Stimulated activated CD8-positive, alpha-beta memory T cell treated with anti-CD3 and anti-CD28 coated beads, Interleukin-4, amount 100 ng/mL, for 1 hour (primary cell): ENCODE measurements around the gene PRKCZ.

Source experiments
- DNase-seq, 2 donors: peaks; one replicate each; pipeline ENCODE4 v3.0.0-alpha.2; 2020; ENCODE audit warnings: low read depth in 2 of 2, low spot score in 1 of 2

Gene PRKCZ

DNA sequence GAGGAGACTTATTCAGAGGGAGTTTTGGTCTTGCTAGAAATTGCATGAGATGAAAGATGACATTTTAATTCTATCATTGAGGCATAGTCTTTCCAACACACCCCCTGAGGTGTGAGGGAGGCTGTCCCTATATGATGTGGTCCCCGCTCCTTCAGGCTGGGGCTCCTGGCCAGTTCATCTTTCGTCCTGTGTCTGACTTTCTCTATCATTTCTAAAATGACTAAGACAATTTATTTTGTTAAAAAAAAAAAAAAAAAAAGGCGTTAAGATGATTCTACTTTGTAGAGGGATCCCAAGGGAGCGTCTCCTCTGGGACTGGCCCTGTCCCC is 50.5 kb downstream of the PRKCZ start:
- no peak for DNase-seq

DNA sequence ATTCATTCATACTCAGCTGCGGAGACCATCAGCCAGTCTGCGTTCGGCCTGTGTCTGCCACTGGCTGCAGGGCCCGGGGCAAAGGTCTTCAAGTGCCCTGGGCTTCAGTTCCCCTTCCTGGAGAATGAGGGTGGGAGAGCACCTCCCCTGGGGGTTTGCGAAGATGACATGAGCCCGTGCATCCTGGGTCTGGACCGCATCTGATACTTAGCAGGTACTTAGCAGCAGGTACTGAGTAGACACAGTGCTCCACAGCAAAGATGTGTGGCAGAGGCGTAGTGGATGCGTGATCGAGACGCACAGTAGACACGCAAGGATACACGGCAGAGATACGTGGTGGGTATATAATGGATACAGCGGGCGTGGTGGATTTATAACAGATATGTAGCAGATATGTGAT is 51.3 kb downstream of the PRKCZ start:
- no peak for DNase-seq

DNA sequence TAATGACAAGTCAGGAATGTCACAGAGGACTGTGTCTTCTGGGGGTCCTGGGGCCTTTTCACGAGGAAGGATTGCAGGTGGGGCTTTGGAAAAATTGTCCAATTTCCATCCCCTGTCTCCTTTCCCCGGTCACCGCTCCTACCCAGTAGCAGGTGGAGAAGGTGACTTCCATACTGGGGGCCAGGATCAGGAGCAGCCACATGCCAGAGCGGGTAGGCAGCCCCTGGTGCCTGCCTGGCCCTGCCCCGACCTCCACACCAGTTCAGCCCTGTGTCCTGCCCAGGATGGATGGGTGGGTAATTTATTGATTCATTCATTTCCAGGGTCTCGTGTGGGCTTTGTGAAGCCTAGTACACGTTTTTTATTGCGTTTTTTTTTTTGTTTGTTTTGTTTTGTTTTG is 51.7 kb downstream of the PRKCZ start:
- no peak for DNase-seq

DNA sequence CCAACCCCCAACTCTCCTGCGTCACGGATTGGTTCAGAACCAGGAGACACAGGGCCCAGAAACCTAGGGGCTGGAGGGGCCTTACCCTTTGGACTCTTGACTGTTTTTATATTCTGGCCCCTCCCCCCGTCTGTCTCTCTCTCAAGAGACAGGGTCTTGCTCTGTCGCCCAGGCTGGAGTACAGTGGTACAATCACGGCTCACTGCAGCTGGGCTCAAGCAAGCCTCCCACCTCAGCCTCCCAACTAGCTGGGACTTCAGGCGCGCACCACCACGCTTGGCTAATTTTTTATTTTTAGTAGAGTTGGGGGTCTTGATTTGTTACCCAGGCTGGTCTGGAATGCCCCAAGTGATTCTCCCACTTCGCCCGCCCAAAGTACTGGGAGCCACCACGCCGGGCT is 52.5 kb downstream of the PRKCZ start:
- no peak for DNase-seq

DNA sequence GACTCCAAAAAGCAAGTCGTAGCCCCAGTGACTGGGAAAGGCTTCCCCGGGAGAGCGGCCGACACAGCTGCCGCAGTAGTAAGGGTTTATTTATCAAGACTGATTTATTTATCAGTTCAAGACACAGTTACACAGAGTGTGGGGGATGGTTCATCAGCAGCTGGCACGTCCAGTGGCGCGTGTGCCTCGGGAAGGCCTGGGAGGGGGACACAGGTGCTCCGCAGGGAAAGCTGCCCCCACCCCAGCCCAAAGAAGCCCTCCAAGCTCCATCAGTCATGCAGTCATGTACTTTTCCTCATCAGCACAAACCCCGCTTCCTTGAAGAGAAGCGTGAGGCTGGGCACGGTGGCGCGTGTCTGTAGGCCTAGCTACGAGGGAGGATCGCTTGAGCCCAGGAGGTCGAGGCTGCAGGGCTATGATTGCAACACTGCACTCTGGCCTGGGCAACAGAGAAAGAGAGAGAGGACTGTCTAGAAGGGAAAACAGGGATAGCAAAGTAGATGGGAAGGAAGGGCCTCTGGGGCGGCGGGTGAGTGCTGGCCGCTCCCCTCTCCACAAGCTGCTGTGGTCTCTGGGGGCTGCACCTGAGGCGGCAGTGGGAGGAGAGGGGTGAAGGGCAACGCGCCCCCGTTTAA is 53.2 kb downstream of the PRKCZ start:
- DNase-seq: no peak

DNA sequence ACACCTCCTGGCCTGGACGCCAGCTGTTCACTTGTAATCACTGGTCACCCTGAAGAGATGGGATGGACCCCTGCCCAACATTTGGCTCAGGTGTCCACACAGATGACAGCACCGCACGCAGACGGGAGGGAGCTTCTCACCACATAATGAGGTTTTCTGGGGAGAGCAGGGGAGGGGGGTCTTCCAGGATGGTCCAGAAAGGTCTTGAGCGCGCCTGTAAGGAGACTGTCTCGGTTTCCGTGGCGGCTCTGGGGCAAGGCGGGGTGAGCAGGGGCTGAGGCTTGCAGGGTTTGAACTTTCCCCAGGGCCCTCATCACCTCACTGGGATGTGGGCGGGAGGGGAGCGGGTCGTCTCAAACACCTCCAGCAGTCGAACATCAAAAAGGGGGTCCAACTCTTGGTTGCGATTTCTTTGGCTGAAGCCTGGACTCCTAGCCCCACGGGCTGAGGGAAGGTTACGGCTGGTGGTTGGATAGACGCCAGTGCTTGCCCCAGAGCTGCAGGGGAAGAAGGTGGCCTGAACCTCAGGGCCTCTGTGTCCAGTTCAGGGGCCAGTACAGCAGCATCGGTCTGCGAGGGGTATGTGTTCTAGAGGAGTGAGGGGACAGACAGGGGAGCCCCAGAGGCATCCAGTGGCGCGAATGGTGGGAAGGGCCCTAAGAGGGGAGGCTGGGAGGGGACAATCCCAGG is 53.8 kb downstream of the PRKCZ start:
- DNase-seq: no peak

DNA sequence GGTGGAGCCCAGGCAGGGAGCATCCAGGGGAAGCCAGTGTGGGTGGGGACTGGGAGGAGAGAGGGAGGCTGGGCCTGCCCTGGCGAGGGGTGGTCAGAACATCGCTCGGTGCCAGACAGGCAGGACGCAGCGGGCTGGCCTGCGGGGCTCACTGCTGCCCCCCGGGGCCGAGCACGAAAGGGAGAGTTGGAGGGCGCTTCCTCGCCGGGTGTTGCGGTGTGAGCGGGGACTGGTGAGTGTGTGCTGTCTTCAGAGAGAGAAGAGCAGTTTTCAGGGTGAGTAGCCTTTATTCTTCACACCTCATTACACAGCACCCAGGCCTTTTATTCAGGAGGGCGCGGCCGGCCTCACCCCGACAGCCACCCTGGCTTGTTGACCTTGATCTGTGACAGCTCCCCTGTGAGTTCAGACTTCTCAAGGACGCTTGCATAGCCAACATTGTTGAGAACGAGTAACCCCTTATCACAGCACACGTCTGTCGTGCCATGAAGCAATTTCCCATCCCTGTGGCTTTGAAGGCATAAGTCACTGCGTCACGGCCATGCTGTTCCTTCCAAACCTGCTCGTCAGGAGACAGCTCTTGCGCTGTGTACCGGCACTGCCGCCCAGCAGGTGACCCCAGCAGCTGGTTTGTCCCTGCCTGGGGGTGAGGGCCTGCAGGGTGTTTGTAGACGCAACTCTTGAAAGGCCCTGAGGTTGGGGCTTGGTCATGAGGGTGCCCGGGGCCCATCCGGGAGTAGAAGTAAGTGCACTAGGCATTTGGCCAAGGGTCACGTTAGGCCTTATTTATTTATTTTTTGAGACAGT is 54.6 kb downstream of the PRKCZ start:
- DNase-seq: no peak

DNA sequence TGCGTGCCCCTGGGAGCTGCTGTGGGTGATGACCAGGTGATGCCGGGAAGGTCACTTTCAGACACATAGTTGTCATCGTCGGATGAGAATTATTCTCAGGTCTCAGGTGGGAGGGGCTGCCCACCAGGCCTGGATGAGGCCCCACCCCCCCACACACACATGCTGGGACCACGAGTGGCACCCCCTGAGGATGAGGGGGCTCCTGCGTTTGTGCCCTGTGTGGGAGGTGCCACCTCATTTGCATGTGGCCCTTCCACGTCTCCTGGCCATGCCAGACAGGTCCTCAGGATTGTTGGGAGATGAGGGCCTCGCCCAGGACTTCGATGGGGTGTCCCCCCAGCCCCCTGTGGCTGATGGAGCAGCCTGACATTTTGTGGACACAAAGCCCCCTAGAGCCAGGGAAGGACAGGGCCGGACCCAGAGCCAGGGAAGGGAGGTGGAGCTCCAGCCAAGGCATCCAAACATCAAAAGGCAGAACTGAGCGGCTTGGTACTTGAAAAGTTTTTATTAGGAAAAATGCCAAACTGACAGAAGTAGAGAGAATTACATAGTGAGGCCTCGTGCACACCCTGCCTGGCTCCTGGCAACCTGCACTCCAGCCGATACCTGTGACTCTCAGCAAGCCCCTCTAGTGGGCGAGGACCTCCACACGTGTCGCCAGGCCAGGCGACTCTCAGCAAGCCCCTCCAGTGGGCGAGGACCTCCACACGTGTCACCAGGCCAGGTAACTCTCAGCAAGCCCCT is 55.7 kb downstream of the PRKCZ start:
- DNase-seq: no peak

DNA sequence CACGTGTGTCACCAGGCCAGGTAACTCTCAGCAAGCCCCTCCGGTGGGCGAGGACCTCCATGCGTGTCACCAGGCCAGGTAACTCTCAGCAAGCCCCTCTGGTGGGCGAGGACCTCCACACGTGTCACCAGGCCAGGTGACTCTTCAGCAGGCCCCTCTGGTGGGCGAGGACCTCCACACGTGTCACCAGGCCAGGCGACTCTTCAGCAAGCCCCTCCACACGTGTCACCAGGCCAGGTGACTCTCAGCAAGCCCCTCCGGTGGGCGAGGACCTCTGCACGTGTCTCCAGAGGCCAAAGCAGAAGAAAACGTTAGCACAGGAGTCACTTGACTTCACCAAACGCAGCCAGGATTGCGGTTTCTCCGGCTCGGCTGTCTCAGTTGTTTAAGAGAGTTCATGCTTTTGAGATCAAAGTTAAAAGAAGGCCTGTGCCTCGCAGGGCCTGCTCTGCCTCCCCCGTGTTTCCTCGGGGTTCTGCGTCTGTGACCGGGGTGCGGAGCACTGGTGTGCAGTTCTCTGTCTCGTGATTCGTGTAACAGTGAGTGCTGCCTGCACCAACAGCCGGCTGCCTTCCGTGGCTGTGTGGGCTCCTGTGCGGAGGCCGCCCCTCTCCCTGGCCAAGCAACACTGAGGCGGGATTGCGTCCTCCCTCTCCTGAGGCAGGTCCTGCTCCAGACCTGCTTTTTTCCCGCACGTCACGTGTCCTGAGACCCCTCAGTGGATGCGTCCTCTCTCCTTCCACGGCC is 56.6 kb downstream of the PRKCZ start:
- DNase-seq: no peak

DNA sequence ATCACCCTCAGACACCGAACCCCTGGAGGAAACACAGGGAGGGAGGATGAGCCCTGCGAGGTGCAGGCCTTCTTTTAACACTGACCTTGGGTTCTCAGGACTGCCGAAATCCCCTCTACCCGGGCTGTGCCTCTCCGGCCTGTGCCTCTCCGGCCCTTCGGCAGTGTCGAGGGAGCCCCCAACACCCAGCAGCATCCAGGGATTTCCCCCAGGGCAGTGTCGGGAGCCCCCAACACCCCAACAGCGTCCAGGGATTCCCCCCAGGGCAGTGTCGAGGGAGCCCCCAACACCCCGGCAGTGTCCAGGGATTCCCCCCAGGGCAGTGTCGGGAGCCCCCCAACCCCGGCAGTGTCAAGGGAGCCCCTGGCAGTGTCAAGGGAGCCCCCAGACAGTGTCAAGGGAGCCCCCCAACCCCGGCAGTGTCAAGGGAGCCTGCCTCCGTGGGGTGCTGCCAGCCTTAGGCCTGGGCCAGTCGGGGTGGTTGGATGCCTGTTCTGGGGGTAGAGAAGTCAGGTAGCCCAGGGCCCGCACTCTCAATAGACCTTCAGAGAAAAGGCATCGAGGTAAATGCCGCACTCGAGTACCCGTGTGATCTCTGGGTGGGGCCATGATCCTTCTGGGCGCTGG is 57.5 kb downstream of the PRKCZ start:
- DNase-seq: no peak

DNA sequence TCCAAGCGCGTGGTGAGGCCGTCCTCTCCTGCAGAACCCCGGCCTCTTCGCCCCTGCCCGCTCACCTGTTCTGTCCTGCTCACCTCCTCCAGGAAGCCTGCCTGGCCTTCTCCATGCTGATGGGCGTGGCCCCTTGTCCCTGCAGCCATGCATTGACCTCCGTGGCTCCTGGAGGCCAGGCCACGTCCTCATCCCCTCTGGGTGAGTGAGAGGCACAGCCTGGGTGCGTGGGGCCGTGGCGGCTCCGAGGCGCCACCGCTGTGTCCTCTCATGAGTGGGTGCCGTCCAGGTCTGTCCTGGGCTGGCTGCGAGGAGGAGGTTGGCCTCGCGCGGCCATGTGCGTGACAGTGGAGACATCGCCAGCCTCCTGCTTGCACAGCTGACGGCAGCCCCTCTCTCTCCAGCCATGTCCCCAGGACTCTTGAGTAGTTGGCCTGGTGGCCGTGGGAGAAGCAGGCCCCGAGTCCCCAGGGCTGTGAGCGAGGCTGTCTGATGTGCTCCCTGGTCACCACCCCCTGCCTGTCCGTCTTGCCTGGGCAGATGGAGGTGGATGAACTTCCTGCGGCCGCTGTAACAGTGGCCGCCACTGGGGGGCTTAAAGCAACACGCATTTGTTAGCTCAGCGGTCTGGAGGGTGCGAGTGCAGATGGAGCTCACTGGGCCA is 58.1 kb downstream of the PRKCZ start:
- DNase-seq: no peak

DNA sequence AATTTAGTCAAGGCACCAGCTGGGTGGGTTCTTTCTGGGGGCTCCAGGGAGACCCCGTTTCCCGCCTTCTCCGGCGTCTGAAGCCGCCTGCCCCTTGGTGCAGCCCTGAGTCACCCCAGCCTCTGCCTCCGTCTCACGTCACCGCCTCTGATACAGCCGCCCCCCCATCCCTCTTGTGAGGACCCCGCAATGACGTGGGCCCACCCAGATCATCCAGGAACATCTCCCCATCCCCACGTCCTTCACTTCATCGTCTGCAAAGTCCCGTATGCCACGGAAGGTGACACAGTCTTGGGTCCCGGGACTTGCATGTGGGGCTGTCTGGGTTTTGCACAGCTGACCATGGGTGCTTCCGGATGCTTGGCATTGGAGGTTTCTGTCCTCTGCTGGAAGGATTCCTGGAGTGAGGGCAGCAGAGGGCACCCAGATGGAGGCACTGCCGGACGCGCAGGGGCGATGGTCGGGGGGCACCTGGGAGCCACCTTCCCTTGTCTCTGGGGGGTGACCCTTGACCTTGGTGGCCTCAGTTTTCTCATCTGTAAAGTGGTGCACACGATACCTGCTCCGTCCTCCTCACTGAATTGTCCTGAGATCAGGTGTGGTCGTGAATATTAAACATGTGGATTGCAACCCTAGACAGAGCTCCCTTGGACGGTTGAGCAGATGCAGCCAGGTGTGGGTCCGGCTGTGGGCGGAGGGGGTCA is 58.8 kb downstream of the PRKCZ start:
- DNase-seq: no peak

DNA sequence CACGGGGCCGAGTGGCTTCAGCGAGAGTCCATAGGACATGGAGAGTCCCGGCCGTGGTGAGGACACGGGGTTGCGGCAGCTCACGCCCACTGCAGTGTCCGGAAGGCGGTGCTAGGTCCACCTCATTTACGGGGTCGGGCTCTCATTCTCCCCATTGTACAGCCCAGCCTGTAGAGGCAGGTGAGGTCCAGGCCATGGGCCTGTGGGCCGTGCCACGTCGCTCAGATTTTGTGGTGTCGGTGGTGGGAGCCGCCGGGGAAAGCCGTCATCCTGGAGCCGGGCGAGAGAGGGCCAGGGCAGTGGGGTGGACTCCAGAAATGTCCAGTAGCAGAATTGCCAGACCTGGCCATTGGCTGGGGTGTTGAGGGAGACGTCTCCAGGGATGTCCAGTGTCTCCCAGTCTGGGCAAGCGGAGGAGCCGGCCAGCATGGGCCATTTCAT is 59.4 kb downstream of the PRKCZ start:
- no peak for DNase-seq

DNA sequence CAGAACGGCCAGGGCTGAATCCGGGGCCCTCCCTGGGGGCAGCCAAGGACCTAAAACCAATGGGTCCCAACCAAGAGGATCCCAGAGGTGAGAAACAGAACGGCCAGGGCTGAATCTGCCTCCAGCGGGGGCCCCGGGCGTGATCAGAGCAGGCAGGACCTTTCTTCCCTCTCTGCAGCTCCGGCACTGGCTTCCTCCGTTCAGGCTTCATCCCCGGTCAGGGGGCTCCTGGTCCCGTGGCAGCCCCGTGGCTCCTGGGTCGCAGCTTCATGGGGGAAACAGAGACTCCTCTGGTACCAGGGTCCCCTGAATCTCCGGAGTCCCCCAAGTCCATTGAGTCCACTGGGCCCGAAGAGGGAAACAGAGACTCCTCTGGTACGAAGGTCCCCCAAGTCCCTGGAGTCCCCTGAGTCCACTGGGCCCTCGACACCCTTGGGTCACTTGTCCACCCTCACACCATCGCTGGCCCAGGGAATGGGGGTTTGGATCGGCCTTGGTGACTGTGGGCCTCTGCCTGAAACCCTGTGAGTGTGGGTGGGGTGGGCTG is 60.1 kb downstream of the PRKCZ start:
- DNase-seq: no peak

DNA sequence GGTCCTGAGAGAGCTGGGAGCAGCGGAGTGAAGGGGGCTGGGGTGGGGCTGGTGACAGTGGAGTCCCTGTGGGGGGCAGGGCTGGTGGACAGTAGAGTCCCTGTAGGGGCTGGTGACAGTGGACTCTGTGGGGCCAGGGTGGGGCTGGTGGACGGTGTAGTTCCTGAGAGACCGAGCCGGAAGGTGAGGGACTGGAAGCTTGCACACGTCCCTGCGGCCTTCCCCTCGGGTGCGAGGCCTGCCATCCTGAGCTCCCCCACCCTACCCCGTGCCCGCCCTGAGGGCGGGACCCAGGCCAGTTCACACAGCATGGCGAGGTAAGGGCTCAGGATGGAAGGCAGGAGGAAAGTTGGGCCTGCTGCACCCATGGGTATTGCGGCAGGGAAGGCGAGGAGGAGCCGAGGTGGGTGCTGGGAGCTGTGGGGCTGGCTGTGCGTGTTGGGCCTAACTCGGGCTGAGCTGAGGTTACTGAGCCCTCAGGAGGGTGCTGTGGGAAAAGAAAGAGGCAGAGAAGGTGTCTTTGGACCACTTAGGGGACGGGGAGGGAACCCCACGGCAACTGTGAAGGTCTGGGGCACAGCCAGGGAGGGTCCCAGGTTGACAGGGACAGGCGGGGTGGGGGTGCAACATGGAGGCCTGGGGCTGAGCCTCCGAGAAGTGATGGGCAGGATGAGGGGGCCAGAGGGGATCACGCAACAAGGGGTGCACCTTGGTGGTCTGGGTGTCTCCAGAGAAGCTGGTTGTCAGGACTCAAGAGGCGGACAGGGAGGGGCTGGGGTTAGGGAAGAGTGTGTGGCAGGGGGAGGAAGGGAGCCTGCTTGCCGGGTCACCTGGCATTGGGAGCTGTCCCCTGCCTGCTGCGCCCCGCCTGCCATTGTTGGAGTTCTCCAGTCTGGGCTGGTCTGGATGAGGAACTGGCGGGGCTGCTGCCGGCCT is 60.8 kb downstream of the PRKCZ start:
- DNase-seq: no peak

DNA sequence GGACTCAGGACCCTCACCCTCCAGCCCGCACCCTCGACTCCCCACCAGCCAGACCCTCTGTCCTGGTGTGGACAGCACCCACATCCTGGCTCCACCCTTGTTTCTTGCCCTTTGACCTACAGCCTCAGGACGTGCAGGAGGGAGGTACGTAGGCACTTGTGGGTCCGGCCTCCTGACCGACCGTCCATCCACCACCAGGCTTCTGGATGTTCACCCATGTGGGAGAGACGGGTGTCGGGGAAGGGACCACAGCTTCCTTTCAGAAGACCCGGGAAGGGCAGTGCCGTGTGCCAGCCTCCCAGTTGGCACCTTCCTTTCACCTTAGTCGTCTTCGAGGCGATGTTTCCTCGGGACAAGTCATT is 61.4 kb downstream of the PRKCZ start:
- DNase-seq: no peak

DNA sequence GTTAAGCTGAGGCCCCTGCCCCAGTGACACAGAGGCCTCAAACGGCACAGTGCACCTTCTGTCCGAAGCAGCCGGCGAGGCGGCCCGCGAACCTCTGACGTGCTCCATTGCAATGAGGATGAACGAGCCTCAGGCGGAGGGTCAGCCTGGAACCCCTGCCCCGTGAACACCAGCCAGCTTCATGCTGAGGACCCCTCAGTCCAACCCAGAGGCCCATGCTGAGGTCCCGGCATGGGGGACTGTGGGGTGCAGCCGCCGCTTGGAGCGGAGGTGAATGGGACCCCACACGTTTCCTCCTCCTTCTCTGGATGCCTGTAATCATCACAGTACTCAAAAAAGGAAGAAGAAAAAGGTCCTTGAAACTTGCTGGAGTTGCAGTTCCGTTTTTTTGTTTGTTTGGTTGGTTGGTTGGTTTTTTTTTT is 62.1 kb downstream of the PRKCZ start:
- DNase-seq: no peak

DNA sequence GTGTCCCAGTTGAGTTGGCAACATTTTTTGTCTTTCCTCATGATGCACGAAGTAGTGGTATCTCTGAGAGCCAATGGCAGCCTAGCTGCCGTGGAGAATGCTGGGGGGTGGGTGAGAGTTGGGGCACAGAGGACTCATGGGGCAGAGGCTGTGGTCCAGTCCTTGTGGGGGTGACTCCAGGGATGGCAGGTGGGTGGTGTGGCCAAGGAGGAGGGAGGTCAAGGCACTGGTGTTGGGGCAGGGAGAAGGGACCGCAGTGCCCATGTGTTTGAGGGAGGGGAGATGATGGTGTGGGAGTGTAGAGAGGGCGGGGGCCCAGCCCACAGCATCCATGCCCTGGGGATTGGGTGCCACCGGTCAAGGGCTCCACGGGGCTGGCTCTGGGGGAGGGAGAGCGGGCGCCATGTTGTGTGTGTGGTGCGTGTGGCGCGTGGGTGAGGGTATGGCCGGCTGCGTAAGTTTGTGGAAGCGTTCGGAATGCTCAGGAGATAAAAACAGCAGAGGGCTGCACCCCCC is 63.5 kb downstream of the PRKCZ start:
- no peak for DNase-seq
